Endothelial cell of umbilical vein (primary cell): ENCODE data around the gene SPRING1.
"Not testable (repeated sequence)": the region's sequence is repeated elsewhere in the genome, so short reads cannot be mapped to it uniquely, and the experiment has no call there.

Experiments
- EZH2 ChIP-seq: IDR thresholded peaks from 2 replicates; pipeline ENCODE4 v1.6.1; 2012; ENCODE audit warnings: borderline replicate concordance, low read depth, mild to moderate bottlenecking, moderate library complexity, low read length, inconsistent platforms; ENCODE audit not compliant: severe bottlenecking
- POLR2A ChIP-seq: IDR thresholded peaks from 2 replicates; pipeline ENCODE4 v1.6.1; 2012; ENCODE audit warnings: low read depth, mild to moderate bottlenecking, control low read depth, low read length
- POLR2AphosphoS5 ChIP-seq: IDR thresholded peaks from 2 replicates; pipeline ENCODE4 v1.6.1; 2012; ENCODE audit warnings: low read depth, mild to moderate bottlenecking, control low read depth, low read length, moderate library complexity; ENCODE audit not compliant: insufficient read depth
- TF ChIP-seq, protein P1 (sequence below), 2 donors: IDR thresholded peaks; 1 replicate in 1 of 2; 2 replicates in 1 of 2; pipeline ENCODE4 v1.5.1; 2011; ENCODE audit warnings: low read length in 2 of 2, mild to moderate bottlenecking in 2 of 2, moderate library complexity in 2 of 2, control low read depth in 1 of 2, inconsistent platforms in 1 of 2, low read depth in 1 of 2; ENCODE audit not compliant: insufficient read depth in 1 of 2; ENCODE audit errors: extremely low read depth in 1 of 2
- TF ChIP-seq, protein P2 (sequence below): IDR thresholded peaks from 2 replicates; pipeline ENCODE4 v1.6.1; 2011; ENCODE audit not compliant: insufficient read depth, insufficient read length

DNA sequence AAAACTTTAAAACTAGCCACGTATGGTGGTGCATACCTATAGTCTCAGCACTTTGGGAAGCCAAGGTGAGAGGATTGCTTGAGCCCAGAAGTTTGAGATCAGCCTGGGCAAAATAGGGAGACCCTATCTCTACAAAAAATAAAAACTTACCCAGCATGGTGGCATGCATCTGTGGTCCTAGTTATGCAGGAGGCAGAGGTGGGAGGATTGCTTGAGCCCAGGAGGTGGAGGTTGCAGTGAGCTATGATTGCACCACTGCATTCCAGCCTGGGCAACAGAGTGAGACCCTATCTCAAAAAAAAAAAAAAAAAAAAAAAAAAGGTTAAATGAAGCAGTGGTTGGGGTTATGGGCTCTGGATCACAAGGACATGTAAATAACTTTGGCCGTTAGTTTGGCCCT lies 4.9 kb upstream of the SPRING1 start:
- not testable (repeated sequence) for TF ChIP-seq POLR2AphosphoS5, EZH2, POLR2A
- TF ChIP-seq, protein P1, sequence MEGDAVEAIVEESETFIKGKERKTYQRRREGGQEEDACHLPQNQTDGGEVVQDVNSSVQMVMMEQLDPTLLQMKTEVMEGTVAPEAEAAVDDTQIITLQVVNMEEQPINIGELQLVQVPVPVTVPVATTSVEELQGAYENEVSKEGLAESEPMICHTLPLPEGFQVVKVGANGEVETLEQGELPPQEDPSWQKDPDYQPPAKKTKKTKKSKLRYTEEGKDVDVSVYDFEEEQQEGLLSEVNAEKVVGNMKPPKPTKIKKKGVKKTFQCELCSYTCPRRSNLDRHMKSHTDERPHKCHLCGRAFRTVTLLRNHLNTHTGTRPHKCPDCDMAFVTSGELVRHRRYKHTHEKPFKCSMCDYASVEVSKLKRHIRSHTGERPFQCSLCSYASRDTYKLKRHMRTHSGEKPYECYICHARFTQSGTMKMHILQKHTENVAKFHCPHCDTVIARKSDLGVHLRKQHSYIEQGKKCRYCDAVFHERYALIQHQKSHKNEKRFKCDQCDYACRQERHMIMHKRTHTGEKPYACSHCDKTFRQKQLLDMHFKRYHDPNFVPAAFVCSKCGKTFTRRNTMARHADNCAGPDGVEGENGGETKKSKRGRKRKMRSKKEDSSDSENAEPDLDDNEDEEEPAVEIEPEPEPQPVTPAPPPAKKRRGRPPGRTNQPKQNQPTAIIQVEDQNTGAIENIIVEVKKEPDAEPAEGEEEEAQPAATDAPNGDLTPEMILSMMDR (IDR thresholded peaks at IDR 0.05; ENCODE audit: extremely low read depth in 1 of 2, insufficient read depth in 1 of 2, low read depth in 1 of 2, low read length in 2 of 2) = not testable (repeated sequence)
- TF ChIP-seq, protein P2, sequence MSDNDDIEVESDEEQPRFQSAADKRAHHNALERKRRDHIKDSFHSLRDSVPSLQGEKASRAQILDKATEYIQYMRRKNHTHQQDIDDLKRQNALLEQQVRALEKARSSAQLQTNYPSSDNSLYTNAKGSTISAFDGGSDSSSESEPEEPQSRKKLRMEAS = not testable (repeated sequence)
